Fibroblast of the aortic adventitia (primary cell): Measurements from ENCODE around the gene ACSL4. TPM values are rescaled to one million over a fixed set of nuclear protein-coding genes. Genes with fewer than 3 reads are reported as not detected.

Experiments
- DNase-seq: peaks from one replicate; pipeline ENCODE4 v3.0.0-alpha.2; 2010; ENCODE audit warnings: low read depth
- H3K4me3 ChIP-seq: 2 replicates; pipeline ENCODE4 v1.5.1; 2011; ENCODE audit warnings: low read depth, mild to moderate bottlenecking, control low read depth, low read length, moderate library complexity
- total RNA-seq: library from RNA; depleted of rRNA; stranded (reverse); fragments of >200 nt; gene quantifications from 2 replicates; pipeline ENCODE4 v1.2.3, GENCODE V29; 2012; ENCODE audit warnings: low replicate concordance
- TF ChIP-seq, protein P1 (sequence below): IDR thresholded peaks from 2 replicates; pipeline ENCODE4 v1.5.1; 2011; ENCODE audit warnings: mild to moderate bottlenecking, low read length, control low read depth, inconsistent platforms; ENCODE audit not compliant: insufficient read depth

Gene ACSL4
- 82.2 and 260 TPM in 2 replicates for total RNA-seq

GRCh38 chrX:109732807-109733612, at the start of gene ACSL4:
Gene ACSL4 (minus strand): TSS chrX:109733257. CDS start chrX:109683363, 49,894 bp downstream.
- TF ChIP-seq, protein P1, sequence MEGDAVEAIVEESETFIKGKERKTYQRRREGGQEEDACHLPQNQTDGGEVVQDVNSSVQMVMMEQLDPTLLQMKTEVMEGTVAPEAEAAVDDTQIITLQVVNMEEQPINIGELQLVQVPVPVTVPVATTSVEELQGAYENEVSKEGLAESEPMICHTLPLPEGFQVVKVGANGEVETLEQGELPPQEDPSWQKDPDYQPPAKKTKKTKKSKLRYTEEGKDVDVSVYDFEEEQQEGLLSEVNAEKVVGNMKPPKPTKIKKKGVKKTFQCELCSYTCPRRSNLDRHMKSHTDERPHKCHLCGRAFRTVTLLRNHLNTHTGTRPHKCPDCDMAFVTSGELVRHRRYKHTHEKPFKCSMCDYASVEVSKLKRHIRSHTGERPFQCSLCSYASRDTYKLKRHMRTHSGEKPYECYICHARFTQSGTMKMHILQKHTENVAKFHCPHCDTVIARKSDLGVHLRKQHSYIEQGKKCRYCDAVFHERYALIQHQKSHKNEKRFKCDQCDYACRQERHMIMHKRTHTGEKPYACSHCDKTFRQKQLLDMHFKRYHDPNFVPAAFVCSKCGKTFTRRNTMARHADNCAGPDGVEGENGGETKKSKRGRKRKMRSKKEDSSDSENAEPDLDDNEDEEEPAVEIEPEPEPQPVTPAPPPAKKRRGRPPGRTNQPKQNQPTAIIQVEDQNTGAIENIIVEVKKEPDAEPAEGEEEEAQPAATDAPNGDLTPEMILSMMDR: no peak
- peak within 1 kb of the TSS; percentile 83 for H3K4me3 ChIP-seq
- DNase-seq: peak; percentile 71

- H3K4me3 ChIP-seq: no peak overlapping the region
- DNase-seq: no peak
- TF ChIP-seq, protein P1: no peak
Measured at GRCh38 chrX:109777749-109778148, 44.7 kb upstream of the ACSL4 start.

- no peak overlapping the region for H3K4me3 ChIP-seq
- no peak for DNase-seq
Measured at GRCh38 chrX:109776986-109777385, 43.9 kb upstream of the ACSL4 start.

GRCh38 chrX:109776432-109776831, 43.4 kb upstream of the ACSL4 start:
- DNase-seq: no peak
- no peak overlapping the region for H3K4me3 ChIP-seq
- TF ChIP-seq, protein P1: no peak

More at GRCh38 chrX:109776986-109777385, 43.9 kb upstream of the ACSL4 start:
- TF ChIP-seq, protein P1: no peak

DNA sequence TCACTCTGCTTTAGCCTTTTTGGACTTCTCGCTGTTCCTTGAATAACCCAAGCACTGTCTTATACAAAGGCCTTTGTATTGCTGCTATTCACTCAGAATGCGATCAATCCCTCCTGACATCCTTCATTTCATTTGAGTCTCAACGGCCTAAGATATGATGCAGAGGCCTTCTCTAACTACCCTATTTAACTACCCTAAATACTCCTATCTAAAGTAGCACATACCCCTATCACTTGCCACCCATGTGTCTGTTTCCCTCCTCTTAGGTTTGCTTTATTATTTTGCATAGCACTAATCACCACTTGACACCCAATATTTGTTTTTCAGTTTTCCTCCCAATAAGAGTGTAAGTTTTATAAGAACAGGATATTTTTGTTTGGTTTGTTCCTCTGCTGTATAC, 42.3 kb upstream of the ACSL4 start:
- no peak overlapping the region for H3K4me3 ChIP-seq
- TF ChIP-seq, protein P1: no peak
- no peak for DNase-seq

DNA sequence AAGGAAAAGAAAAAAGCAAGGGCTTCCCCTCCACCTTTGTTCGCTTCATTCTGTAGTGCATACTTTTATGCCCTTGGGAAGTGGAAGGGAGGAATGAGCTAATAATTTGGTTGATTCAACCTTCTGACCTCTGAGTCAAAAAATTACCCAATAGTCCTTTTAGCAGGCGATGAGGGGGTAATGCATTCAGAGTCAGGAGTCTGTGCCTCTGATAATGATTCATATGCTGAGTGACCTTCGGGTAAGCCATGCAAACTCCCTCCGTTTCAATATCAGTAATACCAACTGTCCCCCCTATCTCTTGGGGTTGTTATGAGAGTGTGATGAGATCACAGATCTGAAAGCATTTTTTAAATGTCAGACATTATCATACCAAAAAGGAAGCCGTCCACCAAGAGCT, 41.6 kb upstream of the ACSL4 start:
- no peak overlapping the region for H3K4me3 ChIP-seq
- DNase-seq: peak; percentile 88
- TF ChIP-seq, protein P1: no peak
